HG02642 (cell line): Measurements from ENCODE around the gene TRIM14.
"Not testable (repeated sequence)": the region's sequence is repeated elsewhere in the genome, so short reads cannot be mapped to it uniquely, and the experiment has no call there.

Experiments
- ATAC-seq: cut with Tn5 transposase; IDR thresholded peaks from one replicate; pipeline ENCODE4 v1.9.1; 2021; ENCODE audit warnings: mild to moderate bottlenecking; ENCODE audit not compliant: unreplicated experiment, poor library complexity

TRIM14 gene

GRCh38 chr9:98117097-98117496 lies 1.9 kb downstream of the TRIM14 start:
- not testable (repeated sequence) for ATAC-seq

DNA sequence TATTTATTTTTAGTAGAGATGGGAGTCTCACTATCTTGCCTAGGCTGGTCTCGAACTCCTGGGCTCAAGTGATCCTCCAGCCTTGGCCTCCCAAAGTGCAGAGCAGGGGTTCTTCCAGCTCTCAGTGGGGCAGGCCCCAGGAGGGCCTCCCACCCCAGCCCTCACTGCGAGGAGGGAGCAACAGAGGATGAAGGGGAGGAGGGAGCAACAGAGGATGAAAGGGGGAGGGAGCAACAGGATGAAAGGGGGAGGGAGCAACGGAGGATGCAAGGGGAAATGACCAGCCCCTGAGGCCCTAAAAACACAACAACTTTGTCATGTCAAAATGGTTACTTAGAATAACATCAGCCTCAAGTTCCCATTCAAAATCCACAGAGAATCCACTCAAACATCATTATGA lies 10.0 kb downstream of the TRIM14 start:
- no peak for ATAC-seq

- peak; percentile 81 for ATAC-seq
Observed at GRCh38 chr9:98108531-98109031, 10.4 kb downstream of the TRIM14 start.

DNA sequence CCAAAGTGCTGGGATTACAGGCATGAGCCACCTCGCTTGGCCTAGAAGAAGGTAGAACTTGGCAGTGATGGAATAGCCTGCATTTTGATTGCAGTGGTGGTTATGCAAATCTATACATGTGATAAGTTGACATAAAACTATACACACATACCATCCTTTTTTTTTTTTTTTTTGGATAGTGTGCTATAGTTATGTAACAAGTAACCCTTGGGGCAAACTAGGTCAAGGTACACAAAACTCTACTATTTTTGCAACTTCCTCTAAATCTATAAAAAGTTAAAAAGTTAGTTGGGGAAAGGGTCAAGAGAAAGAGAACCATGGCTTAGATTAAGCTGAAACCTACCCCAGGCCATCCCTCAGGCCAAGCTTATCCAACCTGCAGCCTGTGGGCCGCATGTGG lies 11.1 kb downstream of the TRIM14 start:
- ATAC-seq = peak; percentile 26

GRCh38 chr9:98105006-98105405 lies 14.0 kb downstream of the TRIM14 start:
- no peak for ATAC-seq

GRCh38 chr9:98104445-98104881 lies 14.6 kb downstream of the TRIM14 start:
- ATAC-seq = no peak

DNA sequence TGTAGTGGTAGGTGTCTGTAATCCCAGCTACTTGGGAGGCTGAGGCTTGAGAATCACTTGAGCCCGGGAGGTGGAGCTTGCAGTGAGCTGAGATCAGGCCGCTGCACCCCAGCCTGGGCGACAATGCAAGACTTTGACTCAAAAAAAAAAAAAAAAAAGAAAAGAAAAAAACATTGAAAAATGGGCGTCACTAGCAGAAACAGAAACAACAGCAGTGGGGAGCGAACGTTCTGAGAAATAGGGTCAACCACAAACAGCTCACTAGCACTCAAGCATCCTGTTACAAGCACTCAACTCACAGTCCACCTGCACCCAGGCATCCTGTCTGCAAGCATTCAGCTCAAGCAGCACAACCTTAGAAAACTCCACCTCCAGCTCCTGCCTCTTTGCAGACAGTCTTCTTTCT lies 17.2 kb downstream of the TRIM14 start:
- peak; percentile 98 for ATAC-seq

DNA sequence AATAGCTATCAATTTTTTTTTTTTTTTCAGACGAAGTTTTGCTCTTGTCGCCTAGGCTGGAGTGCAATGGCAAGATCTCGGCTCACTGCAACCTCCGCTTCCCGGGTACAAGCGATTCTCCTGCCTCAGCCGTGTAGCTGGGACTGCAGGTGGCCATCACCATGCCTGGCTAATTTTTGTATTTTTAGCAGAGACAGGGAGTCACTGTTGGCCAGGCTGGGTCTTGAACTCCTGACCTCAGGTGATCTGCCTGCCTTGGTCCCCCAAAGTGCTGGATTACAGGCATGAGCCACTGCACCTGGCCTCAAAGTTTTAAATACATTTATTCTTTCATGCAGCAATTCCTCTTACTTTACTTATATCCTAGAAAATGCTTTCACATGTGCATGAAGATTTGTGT lies 17.6 kb downstream of the TRIM14 start:
- ATAC-seq = no peak

DNA sequence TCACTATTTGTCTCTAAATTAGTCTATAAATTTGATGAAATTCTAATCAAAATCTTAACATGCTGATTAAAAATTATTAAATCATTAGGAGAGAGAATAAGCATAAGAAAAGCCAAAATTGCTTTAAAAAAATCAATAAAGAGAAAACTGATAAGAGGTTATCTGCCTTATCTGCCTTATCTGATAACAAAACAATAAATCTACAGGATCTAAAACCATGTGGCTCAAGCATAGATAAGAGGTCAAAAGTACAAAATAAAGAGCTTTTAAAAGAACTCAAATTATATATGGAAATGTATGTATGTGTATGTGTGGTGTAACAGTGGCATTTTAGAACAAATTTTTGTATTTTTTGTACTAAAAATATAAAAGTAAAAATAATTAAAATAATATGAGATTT lies 18.6 kb downstream of the TRIM14 start:
- ATAC-seq = no peak

GRCh38 chr9:98099898-98100297 lies 19.1 kb downstream of the TRIM14 start:
- no peak for ATAC-seq

DNA sequence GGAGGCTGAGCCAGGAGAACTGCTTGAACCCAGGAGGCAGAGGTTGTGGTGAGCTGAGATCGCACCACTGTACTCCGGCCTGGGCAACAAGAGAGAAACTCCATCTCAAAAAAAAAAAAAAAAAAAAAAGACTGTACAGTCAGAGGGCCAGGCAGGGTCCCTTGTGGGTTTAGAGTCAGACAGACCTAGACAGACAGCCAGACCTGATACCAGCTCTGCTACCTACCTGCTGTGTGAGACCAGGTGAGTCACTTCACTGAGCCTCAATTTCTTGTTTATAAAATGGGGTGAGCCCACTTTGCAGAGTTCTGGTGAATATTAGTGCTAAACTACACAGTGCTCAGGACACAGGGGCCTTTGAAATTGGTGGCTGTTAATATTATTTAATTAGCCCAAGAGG lies 19.7 kb downstream of the TRIM14 start:
- no peak for ATAC-seq

- no peak for ATAC-seq
Observed at GRCh38 chr9:98097836-98098235, 21.2 kb downstream of the TRIM14 start.

- ATAC-seq = no peak
Observed at GRCh38 chr9:98096091-98096490, 22.9 kb downstream of the TRIM14 start.

DNA sequence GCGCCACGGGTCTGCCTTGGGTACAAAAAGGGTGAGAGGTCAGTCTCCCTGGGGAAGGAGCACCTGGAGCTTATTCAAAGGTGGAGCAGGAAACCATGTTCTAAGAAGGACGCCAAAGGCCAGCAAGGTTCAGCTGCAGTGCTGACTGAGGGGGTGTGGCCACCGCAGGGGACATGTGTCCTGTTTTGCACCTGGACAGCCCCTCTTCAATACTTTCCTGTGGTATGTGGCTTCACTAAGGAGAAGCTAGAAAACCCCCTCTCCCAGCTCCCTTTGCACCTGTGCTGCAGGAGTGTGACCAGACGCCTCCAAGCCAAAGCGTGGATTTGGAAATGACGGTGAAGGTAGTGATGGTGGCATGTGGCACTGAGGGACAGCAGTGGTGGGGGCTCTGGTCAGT lies 23.6 kb downstream of the TRIM14 start:
- no peak for ATAC-seq

GRCh38 chr9:98094851-98095250 lies 24.2 kb downstream of the TRIM14 start:
- ATAC-seq = no peak

DNA sequence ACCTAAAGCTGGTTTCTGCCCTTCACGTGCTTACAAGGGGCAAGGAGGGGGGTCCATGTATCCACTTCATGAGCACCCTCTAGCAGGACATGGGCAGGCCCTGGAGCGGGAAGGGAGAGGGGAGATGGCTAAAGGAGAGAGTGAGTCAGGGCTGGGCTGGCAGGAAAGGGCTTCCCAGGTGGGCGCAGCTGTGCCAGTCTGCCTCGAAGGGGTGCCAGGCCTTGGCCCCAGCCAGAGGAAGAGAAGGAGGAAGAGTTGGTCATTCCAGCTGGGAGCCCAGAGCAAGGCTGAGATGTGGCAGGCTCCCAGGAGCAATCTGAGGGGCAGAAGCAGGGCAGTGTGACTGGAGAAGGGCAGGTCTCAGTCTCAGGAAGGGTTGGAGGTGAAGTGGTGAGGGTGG lies 24.7 kb downstream of the TRIM14 start:
- no peak for ATAC-seq

DNA sequence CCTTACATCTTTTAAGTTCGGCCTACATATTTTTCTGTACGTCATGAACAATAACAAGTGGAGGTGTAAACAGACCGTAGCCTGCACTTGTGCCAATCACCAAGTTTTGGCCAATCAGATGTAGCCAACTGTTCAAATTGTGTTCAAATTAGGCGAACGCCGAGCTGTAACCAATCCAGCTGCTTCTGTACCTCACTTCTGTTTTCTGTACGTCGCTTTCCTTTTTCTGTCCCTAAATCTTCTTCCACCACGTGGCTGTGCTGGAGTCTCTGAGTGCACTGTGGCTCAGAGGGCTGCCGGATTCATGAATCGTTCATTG lies 26.4 kb downstream of the TRIM14 start:
- ATAC-seq = no peak

DNA sequence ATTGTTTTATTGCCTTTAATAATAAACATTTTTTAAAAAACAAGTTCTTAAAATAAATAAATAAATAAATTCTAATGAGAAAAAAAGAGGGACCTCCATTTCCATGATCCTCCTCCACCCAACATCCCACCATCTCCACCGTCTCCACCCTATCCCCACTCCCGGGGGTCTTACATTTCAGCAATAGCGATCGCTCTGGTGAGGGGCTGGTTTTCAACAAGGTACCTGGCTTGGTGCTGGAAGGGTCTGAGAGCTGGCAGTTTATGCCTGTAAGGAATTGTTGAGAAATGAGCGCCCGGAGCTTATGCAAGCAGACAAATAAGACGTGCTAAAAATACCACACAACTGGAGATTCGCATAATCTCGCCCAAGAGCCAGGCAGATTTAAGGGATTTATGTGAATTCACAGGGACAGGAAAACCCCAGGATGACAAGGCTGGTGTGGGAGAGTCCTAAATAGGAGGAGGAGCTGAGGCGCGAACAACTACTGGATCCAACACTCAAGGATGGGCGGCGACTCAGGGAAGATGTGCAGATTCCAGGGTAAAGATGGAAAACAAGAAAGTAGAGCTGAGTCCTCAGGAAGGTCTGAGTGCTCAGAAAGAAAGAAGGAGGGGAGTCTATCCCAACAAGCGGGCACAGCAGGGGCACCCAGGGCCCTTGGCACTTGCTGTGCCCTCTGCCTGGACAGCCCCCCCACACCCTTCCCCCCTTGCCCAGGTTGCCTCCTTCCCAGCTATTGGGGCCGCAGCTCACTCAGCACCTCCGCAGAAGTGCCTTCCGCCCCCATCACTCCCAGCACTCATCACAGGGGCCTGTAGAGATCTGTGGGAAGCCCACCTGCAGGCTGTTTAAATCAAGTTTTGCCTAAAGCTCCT lies 27.0 kb downstream of the TRIM14 start:
- no peak for ATAC-seq

- ATAC-seq = not testable (repeated sequence)
Observed at GRCh38 chr9:98090674-98091073, 28.3 kb downstream of the TRIM14 start.

- ATAC-seq = no peak
Observed at GRCh38 chr9:98087420-98088354, 31.3 kb downstream of the TRIM14 start.

- ATAC-seq = no peak
Observed at GRCh38 chr9:98086461-98086860, 32.6 kb downstream of the TRIM14 start.
